GM21390 (cell line): ENCODE measurements around the gene TSPAN9.

ENCODE experiments used
- ATAC-seq: cut with Tn5 transposase; IDR thresholded peaks from one replicate; pipeline ENCODE4 v1.9.1; 2021; ENCODE audit not compliant: unreplicated experiment

The TSPAN9 gene

GRCh38 chr12:3308063-3308462 is 230.9 kb downstream of the TSPAN9 start:
- no peak for ATAC-seq

- no peak for ATAC-seq
Observed at GRCh38 chr12:3308609-3309008, 231.4 kb downstream of the TSPAN9 start.

GRCh38 chr12:3309805-3310204 is 232.6 kb downstream of the TSPAN9 start:
- no peak for ATAC-seq

GRCh38 chr12:3310271-3311026 is 233.3 kb downstream of the TSPAN9 start:
- no peak for ATAC-seq

GRCh38 chr12:3311027-3311402 is 233.8 kb downstream of the TSPAN9 start:
- ATAC-seq, result no peak

GRCh38 chr12:3311491-3312103 is 234.4 kb downstream of the TSPAN9 start:
- ATAC-seq, result no peak

- no peak for ATAC-seq
Observed at GRCh38 chr12:3313066-3313465, 235.9 kb downstream of the TSPAN9 start.

GRCh38 chr12:3313675-3314663 is 236.8 kb downstream of the TSPAN9 start:
- no peak for ATAC-seq

- no peak for ATAC-seq
Observed at GRCh38 chr12:3315201-3315661, 238.1 kb downstream of the TSPAN9 start.

- ATAC-seq, result no peak
Observed at GRCh38 chr12:3316776-3317480, 239.7 kb downstream of the TSPAN9 start.

- ATAC-seq, result no peak
Observed at GRCh38 chr12:3317481-3317815, 240.3 kb downstream of the TSPAN9 start.

GRCh38 chr12:3317841-3318501 is 240.8 kb downstream of the TSPAN9 start:
- no peak for ATAC-seq

- no peak for ATAC-seq
Observed at GRCh38 chr12:3319723-3320492, 242.7 kb downstream of the TSPAN9 start.

GRCh38 chr12:3320881-3321509 is 243.8 kb downstream of the TSPAN9 start:
- ATAC-seq, result no peak

GRCh38 chr12:3321881-3322280 is 244.7 kb downstream of the TSPAN9 start:
- ATAC-seq, result no peak

GRCh38 chr12:3323002-3323685 is 246.0 kb downstream of the TSPAN9 start:
- no peak for ATAC-seq

- no peak for ATAC-seq
Observed at GRCh38 chr12:3325736-3326135, 248.6 kb downstream of the TSPAN9 start.

- ATAC-seq, result no peak
Observed at GRCh38 chr12:3326156-3326849, 249.1 kb downstream of the TSPAN9 start.
